Transverse colon (tissue), 3 donors: Measurements from ENCODE around the gene TMEM144.

ENCODE experiments used
- CTCF ChIP-seq, 5 experiments: fragments of 200-600 bp in 3 of 5; fragments of 450-650 bp in 2 of 5; sonication (generic) in 3 of 5; IDR thresholded peaks; 1 replicate in 2 of 5; 2 replicates in 3 of 5; pipeline ENCODE4 v1.5.1; 2016 to 2017; ENCODE audit warnings: antibody characterized with exemption in 5 of 5, inconsistent platforms in 3 of 5, mild to moderate bottlenecking in 2 of 5, moderate library complexity in 1 of 5
- POLR2A ChIP-seq: fragments of 450-650 bp; IDR thresholded peaks from one replicate; pipeline ENCODE4 v1.6.1; 2016; ENCODE audit warnings: antibody characterized with exemption, mild to moderate bottlenecking, moderate library complexity

- TF ChIP-seq CTCF (IDR thresholded peaks at IDR 0.05): no peak
- TF ChIP-seq POLR2A: no peak
Observed at GRCh38 chr4:158217763-158218162, 7.5 kb downstream of the TMEM144 start.
